Breast epithelium (tissue), 3 donors: ENCODE data around the gene MARCHF2.

Experiments used
- POLR2A ChIP-seq: fragments of 450-650 bp; IDR thresholded peaks from one replicate; pipeline ENCODE4 v1.6.1; 2016; ENCODE audit warnings: antibody characterized with exemption, mild to moderate bottlenecking, moderate library complexity
- TF ChIP-seq, protein P1 (sequence below), 3 donors: fragments of 450-650 bp; IDR thresholded peaks; one replicate each; pipeline ENCODE4 v1.5.1; 2016 to 2017; ENCODE audit warnings: antibody characterized with exemption in 3 of 3, mild to moderate bottlenecking in 3 of 3, moderate library complexity in 3 of 3

DNA sequence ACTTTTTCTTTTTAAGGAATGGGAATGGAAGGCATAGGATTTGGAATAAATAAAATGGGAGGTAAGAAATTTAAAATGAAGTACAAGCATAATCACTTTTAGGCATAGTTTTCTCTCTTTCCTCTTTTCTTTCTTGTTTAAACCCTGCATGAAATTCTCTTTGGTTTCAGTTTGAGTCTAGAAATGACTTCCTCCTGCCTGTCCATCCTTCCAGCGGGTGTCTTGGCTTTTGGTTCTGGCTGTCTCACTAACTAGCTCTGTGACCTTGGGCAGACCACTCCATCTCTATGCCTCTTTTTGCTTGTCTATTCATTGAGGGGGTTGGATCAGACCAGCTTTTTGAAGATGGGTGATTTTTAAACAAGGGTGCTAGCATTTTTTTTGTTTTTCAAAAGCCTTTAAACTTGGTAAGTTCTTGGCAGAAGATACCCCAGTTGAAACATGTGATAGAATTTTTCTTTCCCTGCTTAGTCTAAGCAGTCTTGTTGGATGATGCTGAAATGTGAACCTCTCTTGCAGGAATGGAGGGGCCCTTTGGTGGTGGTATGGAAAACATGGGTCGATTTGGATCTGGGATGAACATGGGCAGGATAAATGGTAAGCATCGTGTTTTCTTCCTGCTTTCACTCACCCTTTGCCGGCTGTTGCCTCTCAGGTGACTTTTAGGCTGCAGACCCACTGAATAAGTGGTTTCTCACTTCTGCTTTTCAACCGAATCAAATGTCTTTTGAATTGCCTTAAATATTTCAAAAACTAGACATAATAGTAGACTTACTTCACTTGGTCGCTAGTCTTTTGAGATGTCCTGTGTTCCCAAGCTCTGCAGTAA, 60.8 kb downstream of the MARCHF2 start:
- TF ChIP-seq, protein P1, sequence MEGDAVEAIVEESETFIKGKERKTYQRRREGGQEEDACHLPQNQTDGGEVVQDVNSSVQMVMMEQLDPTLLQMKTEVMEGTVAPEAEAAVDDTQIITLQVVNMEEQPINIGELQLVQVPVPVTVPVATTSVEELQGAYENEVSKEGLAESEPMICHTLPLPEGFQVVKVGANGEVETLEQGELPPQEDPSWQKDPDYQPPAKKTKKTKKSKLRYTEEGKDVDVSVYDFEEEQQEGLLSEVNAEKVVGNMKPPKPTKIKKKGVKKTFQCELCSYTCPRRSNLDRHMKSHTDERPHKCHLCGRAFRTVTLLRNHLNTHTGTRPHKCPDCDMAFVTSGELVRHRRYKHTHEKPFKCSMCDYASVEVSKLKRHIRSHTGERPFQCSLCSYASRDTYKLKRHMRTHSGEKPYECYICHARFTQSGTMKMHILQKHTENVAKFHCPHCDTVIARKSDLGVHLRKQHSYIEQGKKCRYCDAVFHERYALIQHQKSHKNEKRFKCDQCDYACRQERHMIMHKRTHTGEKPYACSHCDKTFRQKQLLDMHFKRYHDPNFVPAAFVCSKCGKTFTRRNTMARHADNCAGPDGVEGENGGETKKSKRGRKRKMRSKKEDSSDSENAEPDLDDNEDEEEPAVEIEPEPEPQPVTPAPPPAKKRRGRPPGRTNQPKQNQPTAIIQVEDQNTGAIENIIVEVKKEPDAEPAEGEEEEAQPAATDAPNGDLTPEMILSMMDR (IDR thresholded peaks at IDR 0.05) = no peak
- TF ChIP-seq POLR2A = no peak
